ENCODE data around the gene OR1I1.

DNA sequence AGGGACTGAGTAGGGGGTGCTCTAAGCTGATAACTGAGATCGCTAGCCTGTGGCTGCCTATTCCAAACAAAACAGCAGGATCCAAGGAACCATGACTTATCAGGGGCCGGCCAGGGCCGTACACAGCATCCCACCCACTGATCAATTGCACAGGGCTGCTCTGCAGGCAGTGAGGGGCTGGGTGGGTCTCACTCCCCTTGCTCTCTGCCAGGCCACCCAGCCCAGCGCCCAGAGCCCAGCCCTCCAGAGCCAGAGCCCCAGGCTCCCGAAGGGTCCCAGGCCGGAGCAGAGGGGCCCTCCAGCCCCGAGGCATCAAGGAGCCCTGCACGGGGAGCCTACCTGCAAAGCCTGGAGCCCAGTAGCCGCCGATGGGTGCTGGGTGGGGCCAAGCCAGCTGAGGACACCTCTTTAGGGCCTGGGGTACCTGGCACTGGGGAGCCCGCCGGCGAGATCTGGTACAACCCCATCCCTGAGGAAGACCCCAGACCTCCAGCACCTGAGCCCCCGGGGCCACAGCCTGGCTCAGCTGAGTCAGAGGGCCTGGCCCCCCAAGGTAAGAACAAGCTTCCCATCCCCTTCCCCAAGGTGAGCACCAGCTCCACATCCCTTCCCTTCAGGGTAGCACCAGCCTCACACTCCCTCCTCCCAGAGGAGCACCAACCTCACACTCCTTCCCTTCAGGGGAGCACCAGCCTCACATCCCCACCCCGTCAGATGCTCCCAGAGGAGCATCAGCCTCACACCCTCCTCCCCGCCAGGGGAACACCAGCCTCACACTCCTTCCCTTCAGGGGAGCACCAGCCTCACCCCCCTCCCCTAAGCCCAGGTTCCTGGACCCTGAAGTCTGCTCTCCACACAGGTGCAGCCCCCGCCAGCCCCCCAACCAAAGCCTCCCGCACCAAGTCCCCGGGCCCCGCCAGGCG is 27.1 kb downstream of the OR1I1 start:
- TF ChIP-seq EP300 (IDR thresholded peaks at IDR 0.05) (no peak), CTCF (IDR thresholded peaks at IDR 0.05) (no peak), POLR2AphosphoS5 (IDR thresholded peaks at IDR 0.05) (no peak)

Measured in upper lobe of left lung (tissue), 4 donors.